HG03280 (cell line): Measurements from ENCODE around the gene PFKFB3.
A peak's percentile ranks its signal among the peaks of the same experiment; 100 is the strongest.

ENCODE experiments used
- ATAC-seq: cut with Tn5 transposase; IDR thresholded peaks from one replicate; pipeline ENCODE4 v1.9.1; 2021; ENCODE audit warnings: mild to moderate bottlenecking, moderate library complexity; ENCODE audit not compliant: unreplicated experiment

Gene PFKFB3

GRCh38 chr10:6297951-6298381, 95.2 kb downstream of the PFKFB3 start:
- no peak for ATAC-seq

GRCh38 chr10:6298428-6298827, 95.7 kb downstream of the PFKFB3 start:
- ATAC-seq, result no peak

GRCh38 chr10:6299234-6299633, 96.5 kb downstream of the PFKFB3 start:
- ATAC-seq, result no peak

- no peak for ATAC-seq
Observed at GRCh38 chr10:6299743-6300105, 97.0 kb downstream of the PFKFB3 start.

- peak; percentile 89 for ATAC-seq
Observed at GRCh38 chr10:6300106-6300783, 97.5 kb downstream of the PFKFB3 start.

- ATAC-seq, result no peak
Observed at GRCh38 chr10:6300784-6301460, 98.2 kb downstream of the PFKFB3 start.

GRCh38 chr10:6301488-6302075, 98.8 kb downstream of the PFKFB3 start:
- no peak for ATAC-seq
